ENCODE measurements around the gene GLT8D2.
"Not testable (repeated sequence)": the region's sequence is repeated elsewhere in the genome, so short reads cannot be mapped to it uniquely, and the experiment has no call there.

GLT8D2 gene

DNA sequence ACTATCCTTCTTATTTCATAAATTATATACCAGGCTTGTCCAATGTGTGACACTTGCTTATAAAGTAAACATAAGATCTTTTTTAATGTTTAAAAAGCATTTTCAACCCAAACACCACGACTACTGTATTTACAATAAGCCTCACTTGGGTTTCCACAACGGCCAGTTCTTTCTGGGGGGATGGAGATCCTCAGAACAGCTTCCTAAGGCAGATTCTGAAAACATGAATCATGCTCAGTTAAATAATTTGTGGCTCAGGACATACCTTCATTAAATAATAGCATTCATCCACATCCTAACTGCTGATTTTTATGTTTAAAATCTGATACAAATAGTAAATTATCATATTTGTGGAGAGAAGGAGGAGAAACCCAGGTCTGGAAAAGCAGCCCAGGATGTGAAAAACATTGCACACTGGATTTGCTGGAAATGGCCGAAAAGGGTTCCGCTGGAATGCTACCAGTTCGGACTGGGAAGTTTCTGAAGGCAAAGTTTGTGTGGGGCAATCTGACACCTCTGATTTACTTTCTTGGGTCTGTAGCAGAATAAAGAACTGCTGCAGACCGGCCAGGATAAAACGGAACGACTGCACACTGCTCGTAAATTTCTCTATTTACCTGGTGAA lies 597 bp downstream of the GLT8D2 start:
- peak overlapping the region; percentile 77 for H3K4me3 ChIP-seq (ENCODE audit: low read length)
- H3K9ac ChIP-seq (ENCODE audit: low read depth, low read length) = peak overlapping the region; percentile 73; the same call in 1 of the 2 replicates
- peaks cover 30% of the 10 kb centered on the region for H3K27me3 ChIP-seq (ENCODE audit: insufficient read depth, low read length)
- peaks cover 10% of the 10 kb centered on the region; the same call in 1 of the 2 replicates for H3K4me1 ChIP-seq (ENCODE audit: insufficient read depth, low read length)
- H3K9me3 ChIP-seq (ENCODE audit: insufficient read depth, low read depth, low read length) = no peaks in the 10 kb centered on the region
- no peak overlapping the region for H3K27ac ChIP-seq (ENCODE audit: low read length)
- H3K36me3 ChIP-seq (ENCODE audit: insufficient read depth, low read depth, low read length) = no peaks in the 10 kb centered on the region

DNA sequence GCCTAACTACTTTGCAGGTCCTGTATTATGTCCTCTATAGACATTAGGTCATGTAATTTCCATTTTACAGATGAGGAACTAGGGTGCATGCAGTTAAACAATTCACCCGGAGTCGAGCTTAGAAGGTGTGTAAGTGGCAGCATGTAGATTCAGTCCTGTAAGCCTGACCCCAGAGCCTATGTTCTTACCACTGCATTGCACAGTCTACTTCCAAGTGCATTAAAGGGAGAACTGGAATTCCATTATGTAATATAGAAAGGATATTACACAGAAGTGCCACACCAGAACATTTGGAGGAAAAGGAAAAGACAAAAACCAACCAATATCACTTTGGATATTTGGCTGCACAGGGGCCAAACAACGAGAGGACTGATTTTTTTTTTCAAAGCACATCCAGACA lies 1.2 kb downstream of the GLT8D2 start:
- Histone ChIP-seq H3K27me3 (ENCODE audit: insufficient read depth, low read length) (peaks cover 30% of the 10 kb centered on the region), H3K4me1 (ENCODE audit: insufficient read depth, low read length) (peaks cover 10% of the 10 kb centered on the region; the same call in 1 of the 2 replicates), H3K27ac (ENCODE audit: low read length) (no peak overlapping the region), H3K9me3 (ENCODE audit: insufficient read depth, low read depth, low read length) (no peaks in the 10 kb centered on the region), H3K36me3 (ENCODE audit: insufficient read depth, low read depth, low read length) (no peaks in the 10 kb centered on the region), H3K9ac (ENCODE audit: low read depth, low read length) (no peak overlapping the region), H3K4me3 (ENCODE audit: low read length) (peak overlapping the region; percentile 77; the same call in 1 of the 2 replicates)

- Histone ChIP-seq H3K9ac (ENCODE audit: low read depth, low read length) (no peak overlapping the region), H3K9me3 (ENCODE audit: insufficient read depth, low read depth, low read length) (no peaks in the 10 kb centered on the region), H3K27ac (ENCODE audit: low read length) (no peak overlapping the region), H3K4me3 (ENCODE audit: low read length) (no peak overlapping the region), H3K36me3 (ENCODE audit: insufficient read depth, low read depth, low read length) (no peaks in the 10 kb centered on the region), H3K4me1 (ENCODE audit: insufficient read depth, low read length) (peaks cover 10% of the 10 kb centered on the region; the same call in 1 of the 2 replicates), H3K27me3 (ENCODE audit: insufficient read depth, low read length) (peaks cover 30% of the 10 kb centered on the region)
Observed at GRCh38 chr12:104048162-104048561, 1.8 kb downstream of the GLT8D2 start.

DNA sequence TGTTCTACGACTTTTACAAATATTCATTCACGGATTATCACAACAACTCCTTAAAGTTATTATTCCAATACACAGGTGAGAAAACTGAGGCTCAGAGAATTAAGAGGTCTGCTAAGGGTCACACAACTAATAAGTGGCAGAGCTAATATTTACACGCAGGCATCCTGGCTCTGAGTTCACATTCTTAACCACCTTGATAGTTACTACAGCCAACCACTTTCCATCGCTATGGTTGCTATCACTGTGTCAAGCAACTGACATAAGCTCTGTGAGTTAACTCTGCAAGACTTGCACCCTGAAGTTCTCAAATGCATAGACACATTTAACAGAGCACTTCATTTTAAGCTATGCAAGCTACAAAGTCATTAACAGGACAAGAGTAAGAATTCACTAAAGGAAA lies 3.7 kb downstream of the GLT8D2 start:
- no peaks in the 10 kb centered on the region for H3K9me3 ChIP-seq (ENCODE audit: insufficient read depth, low read depth, low read length)
- no peaks in the 10 kb centered on the region for H3K36me3 ChIP-seq (ENCODE audit: insufficient read depth, low read depth, low read length)
- no peak overlapping the region for H3K9ac ChIP-seq (ENCODE audit: low read depth, low read length)
- H3K4me3 ChIP-seq (ENCODE audit: low read length) = no peak overlapping the region
- peaks cover 30% of the 10 kb centered on the region for H3K27me3 ChIP-seq (ENCODE audit: insufficient read depth, low read length)
- H3K4me1 ChIP-seq (ENCODE audit: insufficient read depth, low read length) = peaks cover 10% of the 10 kb centered on the region; the same call in 1 of the 2 replicates
- no peak overlapping the region for H3K27ac ChIP-seq (ENCODE audit: low read length)

- Histone ChIP-seq H3K9ac (ENCODE audit: low read depth, low read length) (no peak overlapping the region), H3K4me3 (ENCODE audit: low read length) (no peak overlapping the region), H3K36me3 (ENCODE audit: insufficient read depth, low read depth, low read length) (no peaks in the 10 kb centered on the region), H3K27ac (ENCODE audit: low read length) (no peak overlapping the region), H3K27me3 (ENCODE audit: insufficient read depth, low read length) (peaks cover 14% of the 10 kb centered on the region), H3K9me3 (ENCODE audit: insufficient read depth, low read depth, low read length) (no peaks in the 10 kb centered on the region), H3K4me1 (ENCODE audit: insufficient read depth, low read length) (peaks cover 3% of the 10 kb centered on the region; the same call in 1 of the 2 replicates)
Observed at GRCh38 chr12:104044158-104044557, 5.8 kb downstream of the GLT8D2 start.

DNA sequence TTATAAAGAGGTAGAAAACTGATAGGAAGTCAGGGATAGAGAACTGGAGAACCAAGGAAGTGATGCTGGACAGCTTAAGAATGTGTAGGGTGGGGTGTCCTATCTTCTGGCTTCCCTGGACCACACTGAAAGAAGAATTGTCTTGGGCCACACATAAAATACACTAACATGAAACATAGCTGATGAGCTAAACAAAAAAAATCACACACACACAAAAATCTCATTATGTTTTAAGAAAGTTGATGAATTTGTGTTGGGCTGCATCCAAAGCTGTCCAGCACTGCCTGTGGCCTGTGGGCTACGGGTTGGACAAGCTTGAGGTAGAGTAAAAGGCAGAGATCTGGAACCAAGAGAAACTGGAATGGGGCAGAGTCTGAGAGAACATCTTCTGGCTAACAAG lies 7.4 kb downstream of the GLT8D2 start:
- no peak overlapping the region for H3K4me3 ChIP-seq (ENCODE audit: low read length)
- H3K4me1 ChIP-seq (ENCODE audit: insufficient read depth, low read length) = no peaks in the 10 kb centered on the region
- no peaks in the 10 kb centered on the region for H3K36me3 ChIP-seq (ENCODE audit: insufficient read depth, low read depth, low read length)
- no peaks in the 10 kb centered on the region for H3K27me3 ChIP-seq (ENCODE audit: insufficient read depth, low read length)
- no peak overlapping the region for H3K9ac ChIP-seq (ENCODE audit: low read depth, low read length)
- H3K9me3 ChIP-seq (ENCODE audit: insufficient read depth, low read depth, low read length) = no peaks in the 10 kb centered on the region
- no peak overlapping the region for H3K27ac ChIP-seq (ENCODE audit: low read length)

- H3K9me3 ChIP-seq (ENCODE audit: insufficient read depth, low read depth, low read length); H3K9ac ChIP-seq (ENCODE audit: low read depth, low read length); H3K27ac ChIP-seq (ENCODE audit: low read length); H3K4me3 ChIP-seq (ENCODE audit: low read length); H3K36me3 ChIP-seq (ENCODE audit: insufficient read depth, low read depth, low read length); H3K4me1 ChIP-seq (ENCODE audit: insufficient read depth, low read length); H3K27me3 ChIP-seq (ENCODE audit: insufficient read depth, low read length): not testable (repeated sequence)
Observed at GRCh38 chr12:104039769-104040168, 10.2 kb downstream of the GLT8D2 start.

DNA sequence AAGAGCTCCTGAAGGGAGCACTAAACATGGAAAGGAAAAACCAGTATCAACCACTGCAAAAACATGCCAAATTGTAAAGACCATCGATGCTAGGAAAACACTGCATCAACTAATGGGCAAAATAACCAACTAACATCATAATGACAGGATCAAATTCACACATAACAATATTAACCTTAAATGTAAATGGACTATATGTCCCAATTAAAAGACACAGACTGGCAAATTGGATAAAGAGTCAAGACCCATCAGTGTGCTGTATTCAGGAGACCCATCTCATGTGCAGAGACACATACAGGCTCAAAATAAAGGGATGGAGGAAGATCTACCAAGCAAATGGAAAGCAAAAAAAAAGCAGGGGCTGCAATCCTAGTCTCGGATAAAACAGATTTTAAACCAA lies 13.8 kb downstream of the GLT8D2 start:
- H3K36me3 ChIP-seq (ENCODE audit: insufficient read depth, low read depth, low read length); H3K27ac ChIP-seq (ENCODE audit: low read length): not testable (repeated sequence)

GRCh38 chr12:104030596-104030995 lies 19.4 kb downstream of the GLT8D2 start:
- not testable (repeated sequence) for H3K4me1 ChIP-seq (ENCODE audit: insufficient read depth, low read length); H3K9ac ChIP-seq (ENCODE audit: low read depth, low read length); H3K36me3 ChIP-seq (ENCODE audit: insufficient read depth, low read depth, low read length); H3K9me3 ChIP-seq (ENCODE audit: insufficient read depth, low read depth, low read length); H3K27ac ChIP-seq (ENCODE audit: low read length); H3K4me3 ChIP-seq (ENCODE audit: low read length); H3K27me3 ChIP-seq (ENCODE audit: insufficient read depth, low read length)

More for the DNA sequence above, 13.8 kb downstream of the GLT8D2 start:
- not testable (repeated sequence) for H3K9me3 ChIP-seq (ENCODE audit: insufficient read depth, low read depth, low read length); H3K9ac ChIP-seq (ENCODE audit: low read depth, low read length); H3K27me3 ChIP-seq (ENCODE audit: insufficient read depth, low read length); H3K4me1 ChIP-seq (ENCODE audit: insufficient read depth, low read length); H3K4me3 ChIP-seq (ENCODE audit: low read length)

DNA sequence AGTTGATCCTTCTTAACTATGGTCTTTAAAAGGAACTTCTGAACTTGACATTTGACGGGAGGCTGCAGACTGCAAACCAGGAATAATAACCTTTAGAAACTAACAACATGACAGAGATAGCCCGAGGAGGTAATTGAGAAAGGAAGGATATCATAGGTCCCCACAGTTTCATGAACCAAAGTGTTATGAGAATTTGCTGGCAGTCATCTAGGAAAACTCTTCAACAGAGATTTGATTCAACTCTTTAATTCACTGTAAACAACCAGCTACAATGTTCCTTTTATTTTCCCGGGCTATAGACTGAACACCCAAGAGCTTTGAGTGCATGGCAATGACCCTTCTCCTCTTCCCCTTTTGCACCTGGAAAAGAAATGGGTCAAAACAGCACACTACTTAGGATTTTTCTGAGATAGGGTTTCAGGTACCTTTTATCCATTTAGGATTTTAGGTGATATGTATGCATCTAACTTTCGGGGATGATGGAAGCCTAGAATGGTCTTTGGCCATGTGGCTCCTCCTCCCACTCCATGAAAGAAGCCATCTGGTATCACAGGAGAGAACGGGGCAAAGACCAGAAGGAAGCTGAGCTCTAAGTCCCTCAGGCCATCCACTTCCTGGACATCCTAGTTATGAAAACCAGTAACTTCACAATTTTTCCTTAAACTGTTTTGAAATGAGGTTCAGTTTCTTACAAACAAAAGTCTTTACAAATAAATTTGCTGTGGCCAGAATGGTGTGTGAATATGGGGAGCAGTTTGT lies 23.0 kb downstream of the GLT8D2 start:
- H3K27ac ChIP-seq (ENCODE audit: low read length) = no peak overlapping the region
- no peaks in the 10 kb centered on the region for H3K4me1 ChIP-seq (ENCODE audit: insufficient read depth, low read length)
- H3K4me3 ChIP-seq (ENCODE audit: low read length) = no peak overlapping the region
- no peaks in the 10 kb centered on the region for H3K36me3 ChIP-seq (ENCODE audit: insufficient read depth, low read depth, low read length)
- H3K27me3 ChIP-seq (ENCODE audit: insufficient read depth, low read length) = no peaks in the 10 kb centered on the region
- peaks cover 8% of the 10 kb centered on the region; the same call in 1 of the 2 replicates for H3K9me3 ChIP-seq (ENCODE audit: insufficient read depth, low read depth, low read length)
- no peak overlapping the region for H3K9ac ChIP-seq (ENCODE audit: low read depth, low read length)

GRCh38 chr12:104025771-104026170 lies 24.2 kb downstream of the GLT8D2 start:
- Histone ChIP-seq H3K36me3 (ENCODE audit: insufficient read depth, low read depth, low read length) (no peaks in the 10 kb centered on the region), H3K27me3 (ENCODE audit: insufficient read depth, low read length) (no peaks in the 10 kb centered on the region), H3K9ac (ENCODE audit: low read depth, low read length) (no peak overlapping the region), H3K27ac (ENCODE audit: low read length) (no peak overlapping the region), H3K4me1 (ENCODE audit: insufficient read depth, low read length) (no peaks in the 10 kb centered on the region), H3K9me3 (ENCODE audit: insufficient read depth, low read depth, low read length) (peaks cover 8% of the 10 kb centered on the region; the same call in 1 of the 2 replicates), H3K4me3 (ENCODE audit: low read length) (no peak overlapping the region)

DNA sequence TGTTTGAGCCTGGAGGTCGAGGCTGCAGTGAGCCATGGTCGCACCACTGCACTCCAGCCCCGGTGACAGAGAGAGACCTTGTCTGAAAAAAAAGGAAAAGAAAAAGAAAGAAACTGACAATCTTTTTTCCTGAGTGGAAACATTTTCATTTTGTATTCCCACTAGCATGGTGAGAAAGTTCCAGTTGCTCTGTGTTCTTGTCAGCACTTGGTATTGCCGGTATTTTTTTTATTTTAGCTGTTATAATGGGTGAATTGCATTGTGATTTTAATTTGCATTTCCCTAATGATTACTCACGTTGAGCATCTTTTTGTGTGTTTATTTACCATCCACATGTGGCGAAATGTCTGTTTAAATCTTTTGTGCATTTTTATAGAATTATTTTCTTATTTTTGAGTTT lies 25.6 kb downstream of the GLT8D2 start:
- H3K9me3 ChIP-seq (ENCODE audit: insufficient read depth, low read depth, low read length) = peaks cover 8% of the 10 kb centered on the region; the same call in 1 of the 2 replicates
- H3K36me3 ChIP-seq (ENCODE audit: insufficient read depth, low read depth, low read length) = no peaks in the 10 kb centered on the region
- no peak overlapping the region for H3K4me3 ChIP-seq (ENCODE audit: low read length)
- H3K27ac ChIP-seq (ENCODE audit: low read length) = no peak overlapping the region
- no peaks in the 10 kb centered on the region for H3K27me3 ChIP-seq (ENCODE audit: insufficient read depth, low read length)
- no peaks in the 10 kb centered on the region for H3K4me1 ChIP-seq (ENCODE audit: insufficient read depth, low read length)
- no peak overlapping the region for H3K9ac ChIP-seq (ENCODE audit: low read depth, low read length)

Data from iPS-20b (cell line).